Amniotic epithelial cell (primary cell): Measurements from ENCODE around the gene MATN4.

Source experiments
- DNase-seq: peaks from one replicate; pipeline ENCODE4 v3.0.0-alpha.2; 2010; ENCODE audit warnings: low read depth

Gene MATN4

GRCh38 chr20:45248609-45249008 lies 59.5 kb downstream of the MATN4 start:
- DNase-seq = no peak

DNA sequence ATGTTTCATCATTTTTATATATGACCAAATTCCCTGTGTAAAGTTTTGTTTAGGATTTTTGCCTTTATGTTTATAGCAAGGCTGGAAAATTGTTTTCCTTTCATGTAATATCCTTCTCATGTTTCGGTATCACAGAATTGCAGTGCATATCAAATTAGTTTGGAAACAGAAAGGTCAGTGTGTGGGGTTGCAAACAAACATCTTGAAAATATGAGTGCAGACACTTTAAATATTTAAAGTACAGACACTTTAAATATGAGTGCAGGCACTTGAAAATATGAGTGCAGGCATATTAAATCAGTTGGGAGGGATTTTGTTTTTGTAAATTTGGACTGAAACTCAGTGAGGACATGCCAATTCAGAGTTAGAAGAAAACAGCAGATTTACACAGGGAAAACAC lies 60.2 kb downstream of the MATN4 start:
- DNase-seq = no peak

GRCh38 chr20:45246109-45246508 lies 62.0 kb downstream of the MATN4 start:
- no peak for DNase-seq
